CD14-positive monocyte (primary cell): ENCODE data around the gene MAK. TPM values are rescaled to one million over a fixed set of nuclear protein-coding genes. Genes with fewer than 3 reads are reported as not detected.

Source experiments
- DNase-seq, 3 donors: peaks; one replicate each; pipeline ENCODE4 v3.0.0-alpha.2; 2011 to 2022
- H2AFZ ChIP-seq: 2 replicates; pipeline ENCODE4 v1.6.0; 2012; ENCODE audit warnings: mild to moderate bottlenecking, low read depth, low read length, inconsistent platforms; ENCODE audit not compliant: insufficient read depth, poor library complexity, severe bottlenecking
- H3K27ac ChIP-seq, 2 donors: 1 replicate in 1 of 2; 2 replicates in 1 of 2; pipeline ENCODE4 v1.5.1; 2012 to 2013; ENCODE audit warnings: low read length in 2 of 2, control low read depth in 1 of 2, inconsistent platforms in 1 of 2, low read depth in 1 of 2, mild to moderate bottlenecking in 1 of 2
- H3K27me3 ChIP-seq, 2 donors: one replicate each; pipeline versions ENCODE4 v1.6.0 to v1.6.1; 2011 to 2013; ENCODE audit warnings: low read length in 2 of 2; ENCODE audit not compliant: control insufficient read depth in 2 of 2, insufficient read depth in 2 of 2
- H3K36me3 ChIP-seq, 2 donors: replicated peaks in 1 of 2; 1 replicate in 1 of 2; 2 replicates in 1 of 2; pipeline versions ENCODE4 v1.5.1 to v1.6.1; 2012 to 2013; ENCODE audit warnings: low read length in 2 of 2, control low read depth in 1 of 2, inconsistent platforms in 1 of 2, mild to moderate bottlenecking in 1 of 2; ENCODE audit not compliant: insufficient read depth in 2 of 2, control insufficient read depth in 1 of 2
- H3K4me1 ChIP-seq, 2 donors: 1 replicate in 1 of 2; 2 replicates in 1 of 2; pipeline versions ENCODE4 v1.5.1 to v1.6.1; 2012 to 2013; ENCODE audit warnings: low read length in 2 of 2, control low read depth in 1 of 2, inconsistent platforms in 1 of 2, mild to moderate bottlenecking in 1 of 2, moderate library complexity in 1 of 2; ENCODE audit not compliant: insufficient read depth in 2 of 2, control insufficient read depth in 1 of 2
- H3K4me2 ChIP-seq: replicated peaks from 2 replicates; pipeline ENCODE3; 2012; ENCODE audit warnings: low read length, moderate library complexity, mild to moderate bottlenecking; ENCODE audit not compliant: poor library complexity, severe bottlenecking; ENCODE audit errors: extremely low read depth
- H3K4me3 ChIP-seq, 3 experiments: fragments of 200-600 bp in 1 of 3; sonication (generic) in 1 of 3; replicated peaks in 1 of 3; 1 replicate in 2 of 3; 2 replicates in 1 of 3; pipeline ENCODE4 v1.5.1; 2011 to 2013; ENCODE audit warnings: low read length in 3 of 3, mild to moderate bottlenecking in 3 of 3, control low read depth in 2 of 3, low read depth in 2 of 3, inconsistent platforms in 1 of 3, moderate library complexity in 1 of 3
- H3K79me2 ChIP-seq: 2 replicates; pipeline ENCODE4 v1.6.0; 2012; ENCODE audit warnings: mild to moderate bottlenecking, control low read depth, inconsistent platforms, low read length, moderate library complexity; ENCODE audit not compliant: insufficient read depth
- H3K9ac ChIP-seq: 2 replicates; pipeline ENCODE4 v1.6.0; 2017; ENCODE audit warnings: low read length, mild to moderate bottlenecking; ENCODE audit not compliant: insufficient read depth, poor library complexity, severe bottlenecking
- H3K9me3 ChIP-seq, 2 donors: replicated peaks in 1 of 2; 1 replicate in 1 of 2; 2 replicates in 1 of 2; pipeline versions ENCODE4 v1.5.1 to v1.6.1; 2012 to 2013; ENCODE audit warnings: low read length in 2 of 2, control low read depth in 1 of 2; ENCODE audit not compliant: control insufficient read depth in 1 of 2, insufficient read depth in 1 of 2
- H4K20me1 ChIP-seq: 2 replicates; pipeline ENCODE4 v1.6.0; 2012; ENCODE audit warnings: mild to moderate bottlenecking, low read length, control low read depth, moderate library complexity; ENCODE audit not compliant: insufficient read depth
- H3K27ac Mint-ChIP-seq, 7 donors: one replicate each; pipeline ENCODE4 v1.8.0; 2020; ENCODE audit warnings: mild to moderate bottlenecking in 7 of 7, mixed read lengths in 7 of 7, moderate library complexity in 6 of 7, inconsistent platforms in 2 of 7
- H3K27me3 Mint-ChIP-seq, 3 donors: one replicate each; pipeline ENCODE4 v1.8.0; 2021 to 2022; ENCODE audit warnings: low read depth in 3 of 3, mild to moderate bottlenecking in 3 of 3, mixed read lengths in 3 of 3, moderate library complexity in 3 of 3, inconsistent platforms in 1 of 3
- H3K36me3 Mint-ChIP-seq, 2 donors: one replicate each; pipeline ENCODE4 v1.8.0; 2020; ENCODE audit warnings: mixed read lengths in 2 of 2, inconsistent platforms in 1 of 2, mild to moderate bottlenecking in 1 of 2
- H3K4me1 Mint-ChIP-seq: one replicate; pipeline ENCODE4 v1.8.0; 2020; ENCODE audit warnings: mild to moderate bottlenecking, mixed read lengths
- H3K4me3 Mint-ChIP-seq, 2 donors: one replicate each; pipeline ENCODE4 v1.8.0; 2020; ENCODE audit warnings: mild to moderate bottlenecking in 2 of 2, mixed read lengths in 2 of 2, moderate library complexity in 1 of 2
- H3K9me3 Mint-ChIP-seq, 7 donors: one replicate each; pipeline ENCODE4 v1.8.0; 2020 to 2022; ENCODE audit warnings: mixed read lengths in 7 of 7, mild to moderate bottlenecking in 6 of 7, moderate library complexity in 6 of 7, inconsistent platforms in 2 of 7
- whole genome bisulfite sequencing: methylation state at CpG from one replicate; pipeline ENCODE4 v1.1.5; 2013; ENCODE audit warnings: missing lambda C conversion rate; ENCODE audit not compliant: insufficient coverage; 5-methylcytosine and 5-hydroxymethylcytosine counted together
- intact Hi-C, 2 donors: fragments of 100-400 bp; cut with micrococcal nuclease; formaldehyde crosslinking; loops; one replicate each; pipeline versions ENCODE4 v1.15.0 to v1.15.1; 2023
- polyA plus RNA-seq, 3 donors: library from polyadenylated mRNA; depleted of rRNA in 1 of 3; unstranded in 2 of 3; stranded (reverse) in 1 of 3; fragments of 300-500 nt in 2 of 3; fragments of >200 nt in 1 of 3; fragmentation: Illumina TruSeq in 2 of 3; gene quantifications; 1 replicate in 2 of 3; 2 replicates in 1 of 3; pipeline ENCODE4 v1.2.3, GENCODE V29; 2012 to 2021
- small RNA-seq: library from RNA; depleted of rRNA; stranded (forward); fragments of <200 nt; gene quantifications from one replicate; pipeline ENCODE3, GENCODE V24; 2012; ENCODE audit warnings: low read depth; ENCODE audit not compliant: insufficient read length
- TF ChIP-seq, protein P1 (sequence below): fragments of 200-600 bp; IDR thresholded peaks from one replicate; pipeline ENCODE4 v1.8.0; 2022; ENCODE audit warnings: antibody characterized with exemption, mild to moderate bottlenecking

Gene MAK
- polyA plus RNA-seq, 3 donors: 0.68 to 1.4 (median 0.76) TPM

DNA sequence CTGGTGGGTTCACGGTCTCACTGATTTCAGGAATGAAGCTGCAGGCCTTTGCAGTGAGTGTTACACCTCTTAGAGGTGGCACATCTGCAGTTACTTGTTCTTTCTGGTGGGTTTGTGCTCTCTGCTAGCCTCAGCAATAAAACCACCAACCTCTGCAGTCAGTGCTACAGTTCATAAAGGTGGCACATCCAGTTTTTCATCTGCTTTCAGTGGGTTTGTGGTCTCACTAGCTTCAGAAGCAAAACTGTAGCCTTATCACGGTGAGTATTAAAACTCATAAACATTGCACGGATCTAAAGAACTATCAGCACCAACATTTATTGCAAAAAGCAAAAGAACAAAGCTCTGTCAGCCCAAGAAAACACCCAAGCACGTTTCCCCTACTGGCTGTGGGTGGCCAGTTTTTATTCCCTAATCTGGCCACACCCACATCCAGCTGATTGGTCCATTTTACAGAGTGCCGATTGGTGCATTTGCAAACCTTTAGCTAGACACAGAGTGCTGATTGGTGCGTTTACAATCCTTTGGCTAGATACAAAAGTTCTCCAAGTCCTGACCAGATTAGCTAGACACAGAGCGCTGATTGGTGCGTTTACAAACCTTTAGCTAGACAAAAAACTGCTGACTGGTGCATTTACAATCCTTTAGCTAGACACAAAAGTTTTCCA, 118.9 kb downstream of the MAK start:
- H2AFZ ChIP-seq: peak overlapping the region; percentile 82
- intact Hi-C loops: no loop called here
- H3K27ac ChIP-seq: peak overlapping the region in 1 of 2 donors; percentile 68
- no peaks in the 10 kb centered on the region for H4K20me1 ChIP-seq
- Mint-ChIP-seq H3K27me3 (no peaks in the 10 kb centered on the region), H3K36me3 (peaks cover 0 to 2% of the 10 kb centered on the region in 2 donors), H3K4me1 (peaks cover 37% of the 10 kb centered on the region), H3K4me3 (peak overlapping the region; percentile 78 to 81), H3K9me3 (peaks cover 14 to 26% (median 18%) of the 10 kb centered on the region in 7 donors), H3K27ac (peak overlapping the region in 3 of 7 donors; percentile 49 to 70 (median 68))
- DNase-seq: peak in 2 of 3 donors; percentile 12 to 14
- no peaks in the 10 kb centered on the region for H3K36me3 ChIP-seq
- peaks cover 15% of the 10 kb centered on the region for H3K79me2 ChIP-seq
- no peaks in the 10 kb centered on the region for H3K27me3 ChIP-seq
- 88% methylated on average over 7 of the region's 8 CpGs for WGBS
- peaks cover 7 to 21% of the 10 kb centered on the region in 2 donors for H3K9me3 ChIP-seq
- TF ChIP-seq, protein P1, sequence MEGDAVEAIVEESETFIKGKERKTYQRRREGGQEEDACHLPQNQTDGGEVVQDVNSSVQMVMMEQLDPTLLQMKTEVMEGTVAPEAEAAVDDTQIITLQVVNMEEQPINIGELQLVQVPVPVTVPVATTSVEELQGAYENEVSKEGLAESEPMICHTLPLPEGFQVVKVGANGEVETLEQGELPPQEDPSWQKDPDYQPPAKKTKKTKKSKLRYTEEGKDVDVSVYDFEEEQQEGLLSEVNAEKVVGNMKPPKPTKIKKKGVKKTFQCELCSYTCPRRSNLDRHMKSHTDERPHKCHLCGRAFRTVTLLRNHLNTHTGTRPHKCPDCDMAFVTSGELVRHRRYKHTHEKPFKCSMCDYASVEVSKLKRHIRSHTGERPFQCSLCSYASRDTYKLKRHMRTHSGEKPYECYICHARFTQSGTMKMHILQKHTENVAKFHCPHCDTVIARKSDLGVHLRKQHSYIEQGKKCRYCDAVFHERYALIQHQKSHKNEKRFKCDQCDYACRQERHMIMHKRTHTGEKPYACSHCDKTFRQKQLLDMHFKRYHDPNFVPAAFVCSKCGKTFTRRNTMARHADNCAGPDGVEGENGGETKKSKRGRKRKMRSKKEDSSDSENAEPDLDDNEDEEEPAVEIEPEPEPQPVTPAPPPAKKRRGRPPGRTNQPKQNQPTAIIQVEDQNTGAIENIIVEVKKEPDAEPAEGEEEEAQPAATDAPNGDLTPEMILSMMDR: no peak
- H3K4me2 ChIP-seq: peak overlapping the region; percentile 79
- peaks cover 20 to 31% of the 10 kb centered on the region in 2 donors for H3K4me1 ChIP-seq
- H3K9ac ChIP-seq: peak overlapping the region; percentile 64
- peak overlapping the region in 2 of 3 experiments; percentile 56 to 76 for H3K4me3 ChIP-seq

DNA sequence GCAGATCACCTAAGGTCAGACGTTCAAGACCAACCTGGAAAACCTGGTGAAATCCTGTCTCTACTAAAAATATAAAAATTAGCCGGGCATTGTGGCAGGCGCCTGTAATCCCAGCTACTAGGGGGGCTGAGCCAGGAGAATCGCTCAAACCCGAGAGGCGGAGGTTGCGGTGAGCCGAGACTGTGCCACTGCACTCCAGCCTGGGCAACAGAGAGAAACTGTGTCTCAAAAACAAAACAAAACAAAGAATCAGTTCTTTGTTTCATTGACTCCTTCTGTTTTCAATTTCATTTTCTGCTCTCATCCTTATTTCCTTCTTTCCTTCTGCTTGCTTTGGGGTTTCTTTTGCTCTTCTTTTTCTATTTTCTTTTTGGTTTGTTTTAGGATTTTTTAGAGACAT, 124.4 kb downstream of the MAK start:
- Mint-ChIP-seq H3K4me1 (no peaks in the 10 kb centered on the region), H3K4me3 (no peak overlapping the region), H3K27me3 (peaks cover 0 to 2% (median 0%) of the 10 kb centered on the region in 3 donors), H3K9me3 (peaks cover 8 to 16% (median 12%) of the 10 kb centered on the region in 7 donors), H3K36me3 (peaks cover 12 to 17% of the 10 kb centered on the region in 2 donors), H3K27ac (peak overlapping the region in 1 of 7 donors; percentile 1)
- peaks cover 18 to 20% of the 10 kb centered on the region in 2 donors for H3K36me3 ChIP-seq
- H3K27me3 ChIP-seq: no peaks in the 10 kb centered on the region
- DNase-seq: no peak
- no peaks in the 10 kb centered on the region for H3K79me2 ChIP-seq
- H3K4me1 ChIP-seq: no peaks in the 10 kb centered on the region
- no peaks in the 10 kb centered on the region for H4K20me1 ChIP-seq
- 99% methylated on average over 8 of the region's 8 CpGs for WGBS
- H3K4me2 ChIP-seq: no peak overlapping the region
- no peak overlapping the region for H3K4me3 ChIP-seq
- H3K9me3 ChIP-seq: peaks cover 7 to 14% of the 10 kb centered on the region in 2 donors
- H3K27ac ChIP-seq: no peak overlapping the region
- no peak overlapping the region for H2AFZ ChIP-seq
- H3K9ac ChIP-seq: no peak overlapping the region
- TF ChIP-seq, protein P1: no peak
- intact Hi-C loops: no loop called here

Small RNA genes lying within 50 kb of the gene (small RNA-seq; reads per million reads assigned to genes)
- gene RNA5SP203: not detected

Other genes starting within 250 kb of the MAK start
- 1 to 10 TPM in 1 of 3 donors, under 1 TPM in 1, not detected in 1; 0.52 to 1.9 TPM for gene C6orf52, start 143.9 kb downstream of the MAK start, polyA plus RNA-seq
- 10 to 100 TPM in 2 of 3 donors, 1 to 10 TPM in 1; 6.2 to 13.3 (median 11.7) TPM for gene PAK1IP1, start 143.6 kb downstream of the MAK start, polyA plus RNA-seq
- gene TMEM14C, start 115.5 kb downstream of the MAK start, polyA plus RNA-seq: 100 to 1,000 TPM in 2 of 3 donors, 10 to 100 TPM in 1; 67.7 to 242 (median 184) TPM
- 100 to 1,000 TPM in 2 of 3 donors, 10 to 100 TPM in 1; 38.8 to 185 (median 141) TPM for gene TMEM14B, start 90.7 kb downstream of the MAK start, polyA plus RNA-seq
- not detected for gene GCM2, start 43.5 kb upstream of the MAK start, polyA plus RNA-seq
- gene SYCP2L, start 48.5 kb upstream of the MAK start, polyA plus RNA-seq: under 1 TPM in 1 of 3 donors, not detected in 2; 0.08 TPM
- gene ELOVL2, start 205.8 kb upstream of the MAK start, polyA plus RNA-seq: not detected